ENCODE results near the gene C4orf50. TPM values are rescaled to one million over a fixed set of nuclear protein-coding genes. Genes with fewer than 3 reads are reported as not detected.
A peak's percentile ranks its signal among the peaks of the same experiment; 100 is the strongest.

C4orf50 gene
- total and polyA plus RNA-seq, 2 of the 4 experiments (the other 2 are of a cell fraction), result not detected

DNA sequence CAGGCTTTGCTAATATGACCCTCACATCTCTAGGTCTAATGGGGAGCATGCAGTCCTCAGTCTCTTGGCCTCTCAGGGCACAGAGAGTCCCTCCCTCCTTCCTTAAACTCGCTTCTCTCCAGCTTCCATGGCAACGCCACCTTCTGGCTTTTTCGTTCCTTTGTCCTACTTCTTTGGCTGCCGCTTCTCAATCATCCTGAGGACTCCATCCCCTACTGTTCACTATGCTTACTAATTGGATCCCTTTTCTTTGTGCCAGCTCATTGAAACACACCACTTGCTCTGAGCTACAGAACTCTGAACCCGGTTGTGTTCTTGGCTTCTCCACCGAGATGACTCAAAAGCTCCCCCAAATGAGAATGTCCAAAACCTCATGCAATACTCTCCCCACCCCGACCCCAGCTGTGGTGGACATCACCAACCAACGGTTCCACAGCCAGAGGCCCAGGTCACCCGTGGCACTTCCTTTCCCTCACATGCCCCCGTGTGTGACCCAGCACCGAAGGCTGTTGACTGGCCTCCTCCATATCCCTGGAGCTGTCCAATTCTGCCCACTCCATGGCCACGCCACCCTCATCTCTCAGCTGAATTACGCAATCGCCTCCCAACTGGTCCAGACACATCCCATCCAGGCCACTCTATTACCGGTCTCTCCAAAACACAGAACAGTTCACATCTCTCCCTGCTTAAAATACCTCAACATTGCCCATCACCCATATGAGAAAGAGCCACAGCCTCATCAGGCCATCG is 160.0 kb downstream of the C4orf50 start:
- dilution Hi-C loops (cut with HindIII; ENCODE audit: low sequenced_read_pairs, unreplicated experiment), result no loop called here
- no peak overlapping the region for H2BK5ac ChIP-seq (ENCODE audit: low read depth, low read length, poor library complexity, severe bottlenecking)
- H2BK20ac ChIP-seq (ENCODE audit: low read depth, low read length), result no peak overlapping the region
- peaks cover 1% of the 10 kb centered on the region; the same call in 1 of the 2 replicates for H3K4me1 ChIP-seq (ENCODE audit: control insufficient read depth, insufficient read depth, low read length)
- H2BK120ac ChIP-seq (ENCODE audit: low read depth, low read length), result no peak overlapping the region
- no peak overlapping the region for H3K18ac ChIP-seq (ENCODE audit: low read depth, low read length)
- no peak overlapping the region for H4K5ac ChIP-seq (ENCODE audit: low read depth, low read length)
- ChIA-PET POLR2A (ENCODE audit: unreplicated experiment) (no interaction called here), CTCF (no interaction called here)
- no peaks in the 10 kb centered on the region for H3K79me1 ChIP-seq (ENCODE audit: low read depth in 1 of 2, low read length in 2 of 2)
- no peak overlapping the region for H3K4me2 ChIP-seq (ENCODE audit: low read depth, low read length)
- H3K9me1 ChIP-seq (ENCODE audit: insufficient read depth, low read length), result no peaks in the 10 kb centered on the region
- in situ Hi-C loops (cut with MboI; ENCODE audit: low sequenced_read_pairs), result no loop called here
- H4K20me1 ChIP-seq (ENCODE audit: insufficient read depth, low read length), result no peaks in the 10 kb centered on the region
- no peaks in the 10 kb centered on the region for H3K27me3 ChIP-seq (ENCODE audit: control insufficient read depth, insufficient read depth, low read length)
- no peak overlapping the region for H3K14ac ChIP-seq (replicated peaks; ENCODE audit: low read depth, low read length)
- no peak overlapping the region for H3K56ac ChIP-seq (ENCODE audit: extremely low read depth, insufficient read depth, low read length)
- H3K23ac ChIP-seq (ENCODE audit: low read depth, low read length), result no peak overlapping the region
- ATAC-seq (ENCODE audit: low read depth) (no peak), DNase-seq (no peak)
- no peak overlapping the region for H3K4me3 ChIP-seq (ENCODE audit: insufficient read depth, low read depth, low read length)
- no peak overlapping the region for H2AK9ac ChIP-seq (replicated peaks; ENCODE audit: low read depth, low read length, poor library complexity)
- H3K27ac ChIP-seq (ENCODE audit: insufficient read depth, low read length), result no peak overlapping the region
- WGBS, 2 experiments (ENCODE audit: extremely low coverage in 2 of 2, insufficient read length in 1 of 2), result 91% methylated on average over 14 of the region's 16 CpGs; no CpG with 5 or more reads in 1 of the 2 experiments
- H3K9ac ChIP-seq (ENCODE audit: low read depth, low read length), result no peak overlapping the region
- H3K36me3 ChIP-seq (ENCODE audit: control insufficient read depth, insufficient read depth, low read length), result peaks cover 1% of the 10 kb centered on the region; the same call in 1 of the 2 replicates
- no peak overlapping the region for H2BK15ac ChIP-seq (ENCODE audit: low read depth, low read length)
- no peak overlapping the region for H2AK5ac ChIP-seq (ENCODE audit: low read depth, low read length)
- no TSS peak for BruUV-seq (replicated peaks)
- H4K91ac ChIP-seq (ENCODE audit: insufficient read depth, low read depth, low read length), result no peak overlapping the region
- intact Hi-C loops (cut with micrococcal nuclease), result no loop called here
- no peak overlapping the region for H4K8ac ChIP-seq (ENCODE audit: low read depth in 2 of 2, low read length in 2 of 2)
- H2AFZ ChIP-seq (replicated peaks; ENCODE audit: low read length, poor library complexity), result no peak overlapping the region
- TF ChIP-seq CHD1 (IDR thresholded peaks at IDR 0.05; ENCODE audit: low read depth, low read length), result no peak
- TF ChIP-seq MXI1 (IDR thresholded peaks at IDR 0.05; ENCODE audit: borderline replicate concordance, low read depth, low read length), result no peak
- peak; percentile 56 for TF ChIP-seq CEBPB (IDR thresholded peaks at IDR 0.05; ENCODE audit: low read depth, low read length)
- TF ChIP-seq BHLHE40 (IDR thresholded peaks at IDR 0.05; ENCODE audit: low read depth, low read length), result no peak
- TF ChIP-seq, protein P1, sequence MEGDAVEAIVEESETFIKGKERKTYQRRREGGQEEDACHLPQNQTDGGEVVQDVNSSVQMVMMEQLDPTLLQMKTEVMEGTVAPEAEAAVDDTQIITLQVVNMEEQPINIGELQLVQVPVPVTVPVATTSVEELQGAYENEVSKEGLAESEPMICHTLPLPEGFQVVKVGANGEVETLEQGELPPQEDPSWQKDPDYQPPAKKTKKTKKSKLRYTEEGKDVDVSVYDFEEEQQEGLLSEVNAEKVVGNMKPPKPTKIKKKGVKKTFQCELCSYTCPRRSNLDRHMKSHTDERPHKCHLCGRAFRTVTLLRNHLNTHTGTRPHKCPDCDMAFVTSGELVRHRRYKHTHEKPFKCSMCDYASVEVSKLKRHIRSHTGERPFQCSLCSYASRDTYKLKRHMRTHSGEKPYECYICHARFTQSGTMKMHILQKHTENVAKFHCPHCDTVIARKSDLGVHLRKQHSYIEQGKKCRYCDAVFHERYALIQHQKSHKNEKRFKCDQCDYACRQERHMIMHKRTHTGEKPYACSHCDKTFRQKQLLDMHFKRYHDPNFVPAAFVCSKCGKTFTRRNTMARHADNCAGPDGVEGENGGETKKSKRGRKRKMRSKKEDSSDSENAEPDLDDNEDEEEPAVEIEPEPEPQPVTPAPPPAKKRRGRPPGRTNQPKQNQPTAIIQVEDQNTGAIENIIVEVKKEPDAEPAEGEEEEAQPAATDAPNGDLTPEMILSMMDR (conservative IDR thresholded peaks at IDR 0.05; ENCODE audit: low read depth, low read length), result no peak
- H3K4ac ChIP-seq (ENCODE audit: low read depth, low read length), result no peak overlapping the region
- no peaks in the 10 kb centered on the region for H3K9me3 ChIP-seq (ENCODE audit: control insufficient read depth, insufficient read depth, low read length)

All from IMR-90 (cell line).